Ishikawa (cell line): Measurements from ENCODE around the gene ADAT1.

Experiments used
- CEBPB ChIP-seq: IDR thresholded peaks from 2 replicates; pipeline ENCODE4 v1.6.1; 2012
- CREB1 ChIP-seq: IDR thresholded peaks from 2 replicates; pipeline ENCODE4 v1.6.1; 2012; ENCODE audit warnings: low read depth
- EGR1 ChIP-seq: IDR thresholded peaks from 2 replicates; pipeline ENCODE4 v1.6.1; 2012
- EP300 ChIP-seq: IDR thresholded peaks from 2 replicates; pipeline ENCODE4 v1.6.1; 2012; ENCODE audit warnings: borderline replicate concordance
- FOXM1 ChIP-seq: IDR thresholded peaks from 2 replicates; pipeline ENCODE4 v1.6.1; 2012; ENCODE audit warnings: low read depth, borderline replicate concordance
- NFIC ChIP-seq: IDR thresholded peaks from 2 replicates; pipeline ENCODE4 v1.6.1; 2012
- RAD21 ChIP-seq: IDR thresholded peaks from 2 replicates; pipeline ENCODE4 v1.6.1; 2012; ENCODE audit warnings: low read depth
- TAF1 ChIP-seq: IDR thresholded peaks from 2 replicates; pipeline ENCODE4 v1.6.1; 2012; ENCODE audit warnings: low read depth, mild to moderate bottlenecking
- TCF12 ChIP-seq: IDR thresholded peaks from 2 replicates; pipeline ENCODE4 v1.6.1; 2012; ENCODE audit warnings: low read depth
- TEAD4 ChIP-seq: IDR thresholded peaks from 2 replicates; pipeline ENCODE4 v1.6.1; 2012
- YY1 ChIP-seq: IDR thresholded peaks from 2 replicates; pipeline ENCODE4 v1.6.1; 2012; ENCODE audit warnings: low read depth
- ZBTB7A ChIP-seq: IDR thresholded peaks from 2 replicates; pipeline ENCODE4 v1.6.1; 2012; ENCODE audit warnings: low read depth
- TF ChIP-seq, protein P1 (sequence below): IDR thresholded peaks from 2 replicates; pipeline ENCODE4 v1.6.1; 2012; ENCODE audit warnings: low read depth, mild to moderate bottlenecking
- TF ChIP-seq, protein P2 (sequence below): IDR thresholded peaks from 2 replicates; pipeline ENCODE4 v1.6.1; 2012
- TF ChIP-seq, protein P3 (sequence below): IDR thresholded peaks from 2 replicates; pipeline ENCODE4 v1.6.1; 2012

Gene ADAT1

DNA sequence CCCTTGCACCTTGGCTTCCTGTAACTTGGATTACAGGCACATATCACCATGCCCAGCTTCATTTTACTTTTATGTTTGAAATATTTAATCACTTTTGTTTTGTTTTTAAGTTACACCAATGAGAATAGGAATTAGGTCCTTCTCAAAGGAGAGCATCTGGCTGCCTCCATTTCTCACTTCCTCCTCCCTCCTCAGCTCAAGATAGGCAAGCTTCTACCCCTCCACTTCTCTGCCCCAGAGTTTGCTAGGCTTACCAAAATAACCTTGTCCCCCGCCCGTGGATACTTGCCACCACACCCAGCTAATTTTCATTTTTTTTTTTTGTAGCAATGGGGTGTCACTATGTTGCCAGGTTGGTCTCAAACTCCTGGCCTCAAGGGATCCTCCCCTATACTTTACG is 39.0 kb downstream of the ADAT1 start:
- TF ChIP-seq, protein P1, sequence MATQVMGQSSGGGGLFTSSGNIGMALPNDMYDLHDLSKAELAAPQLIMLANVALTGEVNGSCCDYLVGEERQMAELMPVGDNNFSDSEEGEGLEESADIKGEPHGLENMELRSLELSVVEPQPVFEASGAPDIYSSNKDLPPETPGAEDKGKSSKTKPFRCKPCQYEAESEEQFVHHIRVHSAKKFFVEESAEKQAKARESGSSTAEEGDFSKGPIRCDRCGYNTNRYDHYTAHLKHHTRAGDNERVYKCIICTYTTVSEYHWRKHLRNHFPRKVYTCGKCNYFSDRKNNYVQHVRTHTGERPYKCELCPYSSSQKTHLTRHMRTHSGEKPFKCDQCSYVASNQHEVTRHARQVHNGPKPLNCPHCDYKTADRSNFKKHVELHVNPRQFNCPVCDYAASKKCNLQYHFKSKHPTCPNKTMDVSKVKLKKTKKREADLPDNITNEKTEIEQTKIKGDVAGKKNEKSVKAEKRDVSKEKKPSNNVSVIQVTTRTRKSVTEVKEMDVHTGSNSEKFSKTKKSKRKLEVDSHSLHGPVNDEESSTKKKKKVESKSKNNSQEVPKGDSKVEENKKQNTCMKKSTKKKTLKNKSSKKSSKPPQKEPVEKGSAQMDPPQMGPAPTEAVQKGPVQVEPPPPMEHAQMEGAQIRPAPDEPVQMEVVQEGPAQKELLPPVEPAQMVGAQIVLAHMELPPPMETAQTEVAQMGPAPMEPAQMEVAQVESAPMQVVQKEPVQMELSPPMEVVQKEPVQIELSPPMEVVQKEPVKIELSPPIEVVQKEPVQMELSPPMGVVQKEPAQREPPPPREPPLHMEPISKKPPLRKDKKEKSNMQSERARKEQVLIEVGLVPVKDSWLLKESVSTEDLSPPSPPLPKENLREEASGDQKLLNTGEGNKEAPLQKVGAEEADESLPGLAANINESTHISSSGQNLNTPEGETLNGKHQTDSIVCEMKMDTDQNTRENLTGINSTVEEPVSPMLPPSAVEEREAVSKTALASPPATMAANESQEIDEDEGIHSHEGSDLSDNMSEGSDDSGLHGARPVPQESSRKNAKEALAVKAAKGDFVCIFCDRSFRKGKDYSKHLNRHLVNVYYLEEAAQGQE = no peak
- TF ChIP-seq TCF12 (no peak), TEAD4 (no peak), NFIC (no peak), EP300 (no peak), CREB1 (no peak), RAD21 (no peak), YY1 (no peak), TAF1 (no peak), CEBPB (no peak), FOXM1 (no peak), ZBTB7A (no peak), EGR1 (no peak)
- TF ChIP-seq, protein P2, sequence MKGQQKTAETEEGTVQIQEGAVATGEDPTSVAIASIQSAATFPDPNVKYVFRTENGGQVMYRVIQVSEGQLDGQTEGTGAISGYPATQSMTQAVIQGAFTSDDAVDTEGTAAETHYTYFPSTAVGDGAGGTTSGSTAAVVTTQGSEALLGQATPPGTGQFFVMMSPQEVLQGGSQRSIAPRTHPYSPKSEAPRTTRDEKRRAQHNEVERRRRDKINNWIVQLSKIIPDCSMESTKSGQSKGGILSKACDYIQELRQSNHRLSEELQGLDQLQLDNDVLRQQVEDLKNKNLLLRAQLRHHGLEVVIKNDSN = no peak
- TF ChIP-seq, protein P3, sequence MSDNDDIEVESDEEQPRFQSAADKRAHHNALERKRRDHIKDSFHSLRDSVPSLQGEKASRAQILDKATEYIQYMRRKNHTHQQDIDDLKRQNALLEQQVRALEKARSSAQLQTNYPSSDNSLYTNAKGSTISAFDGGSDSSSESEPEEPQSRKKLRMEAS = no peak

DNA sequence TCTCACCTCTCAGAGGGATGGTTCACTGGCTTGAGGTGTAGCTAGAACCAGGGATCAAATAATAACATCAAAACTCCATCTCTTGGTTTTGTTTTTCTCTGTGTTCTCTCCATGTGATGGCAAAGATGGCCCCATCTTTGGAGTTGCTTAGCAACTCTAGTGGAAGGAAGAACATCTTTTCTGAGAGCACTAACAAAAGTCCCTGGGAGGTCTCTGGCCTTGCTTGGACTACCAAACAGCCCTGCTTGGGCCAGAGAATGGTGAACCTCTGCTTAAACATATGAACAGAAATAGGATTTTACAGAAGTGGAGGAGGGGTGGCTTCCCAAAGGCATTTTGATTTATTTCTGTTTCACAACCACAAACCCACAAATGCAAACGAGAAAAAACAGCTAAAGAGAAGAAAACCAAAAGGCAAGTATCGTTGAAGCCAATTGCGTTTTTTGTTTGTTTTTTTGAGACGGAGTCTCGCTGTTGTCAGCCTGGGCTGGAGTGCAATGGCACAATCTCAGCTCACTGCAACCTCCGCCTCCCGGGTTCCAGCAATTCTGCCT is 43.7 kb downstream of the ADAT1 start:
- TF ChIP-seq TEAD4 (no peak), ZBTB7A (no peak), RAD21 (no peak), CEBPB (no peak), EGR1 (no peak), FOXM1 (no peak), YY1 (no peak), CREB1 (no peak), TCF12 (no peak), TAF1 (no peak), EP300 (no peak), NFIC (no peak)
- TF ChIP-seq, protein P3 = no peak
- TF ChIP-seq, protein P1 = no peak
- TF ChIP-seq, protein P2 = no peak

DNA sequence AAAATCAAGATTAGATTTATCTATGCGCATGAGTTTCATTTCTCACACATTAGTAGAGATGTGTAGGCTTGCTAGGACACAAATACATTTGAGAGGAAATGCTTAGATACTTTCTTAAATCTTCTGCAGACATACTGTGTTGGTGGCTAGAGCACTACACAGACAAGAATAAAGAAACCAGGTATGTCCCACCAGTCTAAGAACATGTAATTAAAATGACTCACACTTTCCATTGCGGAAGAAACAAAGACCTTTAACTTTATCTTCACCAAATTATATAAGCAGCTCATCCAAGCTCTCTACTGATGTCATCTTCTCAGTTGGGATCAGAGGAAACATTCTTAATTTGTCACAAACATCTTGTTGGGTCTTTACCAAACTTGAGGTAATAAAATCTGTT is 44.4 kb downstream of the ADAT1 start:
- TF ChIP-seq, protein P2 = no peak
- TF ChIP-seq, protein P1 = no peak
- TF ChIP-seq CEBPB = no peak
- no peak for TF ChIP-seq CREB1
- no peak for TF ChIP-seq RAD21
- TF ChIP-seq, protein P3 = no peak
- TF ChIP-seq FOXM1 = no peak
- no peak for TF ChIP-seq YY1
- TF ChIP-seq EGR1 = no peak
- TF ChIP-seq NFIC = no peak
- TF ChIP-seq TAF1 = no peak
- no peak for TF ChIP-seq TEAD4
- TF ChIP-seq ZBTB7A = no peak
- TF ChIP-seq TCF12 = no peak

DNA sequence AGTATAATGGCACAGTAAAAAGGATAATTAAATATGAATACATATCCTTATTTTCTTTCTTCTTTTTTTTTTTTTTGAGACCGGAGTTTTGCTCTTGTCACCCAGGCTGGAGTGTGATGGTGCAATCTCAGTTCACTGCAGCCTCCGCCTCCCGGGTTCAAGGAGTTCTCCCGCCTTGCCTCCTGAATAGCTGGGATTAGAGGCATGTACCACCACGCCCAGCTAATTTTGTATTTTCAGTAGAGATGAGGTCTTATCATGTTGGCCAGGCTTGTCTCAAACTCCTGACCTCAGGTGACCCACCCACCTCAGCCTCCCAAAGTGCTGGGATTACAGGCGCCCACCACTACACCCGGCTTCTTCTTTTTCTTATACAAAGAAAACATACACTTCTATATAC is 44.9 kb downstream of the ADAT1 start:
- TF ChIP-seq RAD21 (no peak), YY1 (no peak), CEBPB (no peak), EGR1 (no peak), EP300 (no peak), CREB1 (no peak), TCF12 (no peak), TEAD4 (no peak), ZBTB7A (no peak)
- TF ChIP-seq, protein P3 = no peak
- TF ChIP-seq, protein P2 = no peak
